GM12873 (cell line): ENCODE results near the gene DENND2A.

Experiments
- TF ChIP-seq, protein P1 (sequence below): IDR thresholded peaks from 2 replicates; pipeline ENCODE4 v1.5.1; 2012; ENCODE audit warnings: low read depth, mild to moderate bottlenecking, moderate library complexity, low read length, control low read depth; ENCODE audit not compliant: insufficient read depth; ENCODE audit errors: missing control alignments

DENND2A gene

GRCh38 chr7:140640727-140641523 is at the start of gene DENND2A:
TSS of gene DENND2A (minus strand) at chr7:140640813. CDS start at chr7:140602397, 38,416 bp downstream.
- TF ChIP-seq, protein P1, sequence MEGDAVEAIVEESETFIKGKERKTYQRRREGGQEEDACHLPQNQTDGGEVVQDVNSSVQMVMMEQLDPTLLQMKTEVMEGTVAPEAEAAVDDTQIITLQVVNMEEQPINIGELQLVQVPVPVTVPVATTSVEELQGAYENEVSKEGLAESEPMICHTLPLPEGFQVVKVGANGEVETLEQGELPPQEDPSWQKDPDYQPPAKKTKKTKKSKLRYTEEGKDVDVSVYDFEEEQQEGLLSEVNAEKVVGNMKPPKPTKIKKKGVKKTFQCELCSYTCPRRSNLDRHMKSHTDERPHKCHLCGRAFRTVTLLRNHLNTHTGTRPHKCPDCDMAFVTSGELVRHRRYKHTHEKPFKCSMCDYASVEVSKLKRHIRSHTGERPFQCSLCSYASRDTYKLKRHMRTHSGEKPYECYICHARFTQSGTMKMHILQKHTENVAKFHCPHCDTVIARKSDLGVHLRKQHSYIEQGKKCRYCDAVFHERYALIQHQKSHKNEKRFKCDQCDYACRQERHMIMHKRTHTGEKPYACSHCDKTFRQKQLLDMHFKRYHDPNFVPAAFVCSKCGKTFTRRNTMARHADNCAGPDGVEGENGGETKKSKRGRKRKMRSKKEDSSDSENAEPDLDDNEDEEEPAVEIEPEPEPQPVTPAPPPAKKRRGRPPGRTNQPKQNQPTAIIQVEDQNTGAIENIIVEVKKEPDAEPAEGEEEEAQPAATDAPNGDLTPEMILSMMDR = no peak

GRCh38 chr7:140689199-140690152 is 48.9 kb upstream of the DENND2A start:
- TF ChIP-seq, protein P1 = no peak

DNA sequence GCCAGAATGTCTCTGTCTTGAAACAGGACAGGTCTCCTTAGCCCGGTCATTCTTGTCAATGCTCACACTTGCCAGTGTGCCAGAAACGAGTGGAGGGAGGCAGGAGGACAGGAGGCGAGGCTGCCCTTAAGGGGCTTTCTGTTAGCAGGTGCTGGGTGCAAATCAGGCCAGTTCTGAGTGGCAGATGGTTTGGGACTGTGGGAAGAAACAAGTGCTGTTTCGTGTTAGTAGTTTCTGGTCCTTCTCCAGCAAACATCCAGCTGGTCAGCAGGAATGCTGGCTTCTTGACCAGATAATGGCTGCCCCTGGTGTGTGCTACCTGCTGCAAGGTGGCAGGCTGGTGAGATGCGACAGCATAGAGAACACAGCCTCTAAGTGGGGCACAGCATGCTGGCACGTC is 47.7 kb upstream of the DENND2A start:
- TF ChIP-seq, protein P1 = no peak

- TF ChIP-seq, protein P1 = no peak
Observed at GRCh38 chr7:140686921-140687320, 46.3 kb upstream of the DENND2A start.

DNA sequence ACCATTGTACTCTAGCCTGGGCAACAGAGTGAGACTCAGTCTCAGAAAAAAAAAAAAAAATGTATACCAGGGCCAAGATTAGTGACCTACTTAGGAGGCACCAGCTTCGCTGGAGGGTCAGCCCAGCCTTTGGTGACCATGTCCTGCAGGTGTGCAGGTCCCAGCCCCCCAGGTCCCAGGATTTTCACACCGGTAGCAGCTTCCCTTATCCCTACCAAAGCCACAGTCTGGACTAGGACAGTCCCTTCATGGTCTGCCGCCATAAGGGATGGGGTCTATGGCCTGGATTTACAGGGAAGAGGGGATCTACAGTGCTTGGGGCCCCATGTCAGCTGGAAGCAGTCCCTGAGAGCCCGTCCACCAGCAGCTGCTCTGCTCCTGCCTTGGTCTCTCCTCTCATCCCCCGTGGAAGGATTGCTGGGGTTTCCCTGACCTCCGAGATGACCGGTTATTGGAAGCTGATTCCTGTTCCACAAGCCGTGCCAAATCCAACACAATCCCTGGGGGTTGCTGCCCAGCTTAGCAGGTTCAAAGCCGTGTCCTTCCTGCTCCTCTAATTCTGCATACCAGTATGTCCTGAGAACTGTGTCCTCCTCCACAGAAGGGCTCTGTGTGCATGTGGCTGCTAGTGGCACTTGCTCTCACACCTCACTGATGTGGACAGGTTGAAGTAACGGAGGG is 44.9 kb upstream of the DENND2A start:
- TF ChIP-seq, protein P1 = no peak

DNA sequence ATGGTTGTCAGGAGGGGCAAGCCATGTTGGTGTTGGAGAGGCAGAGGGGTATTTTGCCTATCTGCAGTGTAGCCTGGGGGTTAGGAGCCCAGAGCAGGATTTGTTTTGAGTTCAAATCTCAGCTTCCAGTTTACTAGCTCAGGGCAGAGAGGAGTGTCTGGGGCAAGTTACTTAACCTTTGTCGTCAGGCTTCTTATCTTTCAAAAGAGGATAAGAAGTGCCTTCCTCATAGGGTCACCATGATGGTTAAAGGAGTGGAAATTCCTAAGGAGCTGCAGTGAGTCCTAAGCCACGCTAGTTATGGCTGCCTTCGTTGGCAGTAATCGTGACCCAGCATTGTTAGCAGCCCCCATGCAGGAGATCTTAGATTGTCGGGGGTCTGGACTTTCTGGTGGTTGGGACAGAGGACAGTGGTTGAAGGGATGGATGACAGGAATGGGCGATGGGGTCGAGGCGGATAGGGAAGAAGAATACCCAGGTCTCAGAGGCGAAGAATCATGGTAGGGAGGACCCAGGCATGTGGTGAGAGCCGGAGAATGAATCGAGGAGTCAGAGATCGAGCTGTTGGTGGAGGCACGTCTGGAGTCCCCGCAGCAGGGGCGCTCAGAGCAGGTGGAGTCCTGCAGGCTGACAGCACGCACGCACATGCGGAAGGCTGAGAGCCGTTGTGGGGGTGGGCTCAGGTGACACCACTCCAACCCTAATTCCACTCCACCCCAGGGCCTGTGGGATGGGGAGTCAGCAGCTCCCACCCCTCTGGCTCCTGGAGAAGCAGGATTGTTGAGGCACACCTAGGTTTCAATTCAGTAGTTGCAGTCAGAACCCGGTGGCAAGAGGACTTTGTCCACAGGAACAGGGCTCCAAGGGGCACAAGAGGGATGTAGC is 43.7 kb upstream of the DENND2A start:
- TF ChIP-seq, protein P1 = no peak
